Epithelial cell of proximal tubule (primary cell): Measurements from ENCODE around the gene RAI1. TPM values are rescaled to one million over a fixed set of nuclear protein-coding genes. Genes with fewer than 3 reads are reported as not detected.
A peak's percentile ranks its signal among the peaks of the same experiment; 100 is the strongest.

ENCODE experiments used
- DNase-seq: peaks from one replicate; pipeline ENCODE4 v3.0.0-alpha.2; 2011; ENCODE audit warnings: low read depth
- H3K4me3 ChIP-seq: 2 replicates; pipeline ENCODE4 v1.5.1; 2011; ENCODE audit warnings: low read depth, mild to moderate bottlenecking, low read length
- CTCF ChIP-seq: conservative IDR thresholded peaks from 2 replicates; pipeline ENCODE4 v1.5.1; 2012; ENCODE audit warnings: low read depth, mild to moderate bottlenecking, low read length
- total RNA-seq: library from RNA; depleted of rRNA; stranded (reverse); fragments of >200 nt; gene quantifications from 2 replicates; pipeline ENCODE4 v1.2.3, GENCODE V29; 2015

RAI1 gene
- total RNA-seq, 1 donor from 2014 or later, result 13.7 TPM

GRCh38 chr17:17779015-17779611 lies 97.9 kb downstream of the RAI1 start:
- no peak for TF ChIP-seq CTCF
- no peak overlapping the region for H3K4me3 ChIP-seq
- no peak for DNase-seq

- H3K4me3 ChIP-seq, result peak overlapping the region; percentile 48
- no peak for DNase-seq
- peak; percentile 28 for TF ChIP-seq CTCF
Observed at GRCh38 chr17:17780922-17781590, 99.8 kb downstream of the RAI1 start.

DNA sequence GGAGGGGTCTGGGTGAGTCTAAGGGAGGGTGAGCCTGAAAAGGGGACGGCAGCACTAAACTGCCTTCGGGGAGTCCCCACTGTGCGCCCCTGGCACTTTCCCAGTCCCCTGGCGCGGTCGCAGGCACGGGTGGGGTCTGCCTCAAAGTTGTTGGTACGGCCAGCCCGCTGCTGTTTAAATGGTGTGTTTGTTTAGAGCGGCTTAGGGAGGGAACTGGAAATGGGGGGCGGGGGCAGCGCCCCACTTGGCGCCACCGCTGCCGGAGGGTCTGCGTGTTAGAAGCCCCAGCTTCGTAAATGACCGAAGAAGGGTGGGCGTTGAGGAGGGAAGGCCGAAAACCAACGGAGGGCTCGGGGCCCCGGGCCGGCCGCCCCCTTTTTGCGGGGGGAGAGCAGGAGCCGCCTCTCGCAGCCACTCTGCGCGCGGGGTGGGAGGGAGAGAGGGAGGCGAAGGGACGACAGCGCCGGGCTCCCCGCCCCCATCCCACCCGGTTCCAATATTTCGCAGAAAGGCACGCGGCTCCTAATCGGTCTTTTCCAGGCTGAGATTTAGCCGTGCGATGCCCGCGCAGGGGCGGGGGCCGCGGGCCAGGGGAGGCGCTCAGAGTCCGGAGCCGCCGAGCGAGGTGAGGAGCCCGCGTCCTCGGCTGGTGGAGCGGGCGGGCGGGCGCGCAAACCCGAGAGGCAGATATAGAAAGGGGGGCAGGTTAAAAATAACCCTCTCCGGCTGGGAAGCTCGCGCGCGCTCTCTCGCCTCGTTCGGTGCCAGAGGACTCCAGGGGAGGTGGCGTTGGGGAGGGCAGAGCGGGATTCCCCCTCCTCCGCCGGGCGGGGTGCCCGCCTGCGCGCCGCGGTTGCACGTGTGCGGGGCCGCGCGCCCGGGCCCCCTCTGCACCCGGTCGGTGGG lies 100.6 kb downstream of the RAI1 start:
- no peak for TF ChIP-seq CTCF
- peak overlapping the region; percentile 48 for H3K4me3 ChIP-seq
- DNase-seq, result no peak

DNA sequence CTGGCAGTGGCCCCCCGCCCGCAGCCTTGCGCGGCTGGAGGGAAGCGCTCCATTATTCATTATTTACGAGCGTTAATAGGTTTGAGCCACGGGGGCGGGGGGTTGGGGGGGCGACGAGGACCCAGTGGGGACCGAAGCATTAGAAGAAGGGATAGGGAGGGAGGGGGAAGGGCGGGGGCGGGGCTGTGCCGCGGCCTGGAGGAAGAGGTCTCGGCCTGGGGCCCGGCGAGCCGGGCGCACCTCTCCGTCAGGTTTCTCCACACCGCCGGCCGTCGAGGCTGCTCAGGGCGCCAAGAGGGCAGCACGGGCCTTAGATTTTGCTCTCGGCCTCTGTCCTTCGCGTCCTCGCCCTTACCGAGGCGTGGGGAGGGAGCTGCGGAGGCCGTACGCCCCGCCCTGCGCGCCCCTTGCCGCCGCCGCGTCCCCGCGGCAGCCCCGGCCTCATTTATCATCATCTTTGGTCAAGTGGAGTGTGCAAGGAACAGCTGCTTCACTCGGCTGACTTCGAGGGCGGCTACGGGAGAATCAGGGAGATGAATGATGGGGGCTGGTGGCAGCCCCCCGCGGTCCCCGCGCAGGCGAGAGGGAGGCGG lies 101.4 kb downstream of the RAI1 start:
- TF ChIP-seq CTCF, result no peak
- DNase-seq, result no peak
- peak overlapping the region; percentile 48 for H3K4me3 ChIP-seq

DNA sequence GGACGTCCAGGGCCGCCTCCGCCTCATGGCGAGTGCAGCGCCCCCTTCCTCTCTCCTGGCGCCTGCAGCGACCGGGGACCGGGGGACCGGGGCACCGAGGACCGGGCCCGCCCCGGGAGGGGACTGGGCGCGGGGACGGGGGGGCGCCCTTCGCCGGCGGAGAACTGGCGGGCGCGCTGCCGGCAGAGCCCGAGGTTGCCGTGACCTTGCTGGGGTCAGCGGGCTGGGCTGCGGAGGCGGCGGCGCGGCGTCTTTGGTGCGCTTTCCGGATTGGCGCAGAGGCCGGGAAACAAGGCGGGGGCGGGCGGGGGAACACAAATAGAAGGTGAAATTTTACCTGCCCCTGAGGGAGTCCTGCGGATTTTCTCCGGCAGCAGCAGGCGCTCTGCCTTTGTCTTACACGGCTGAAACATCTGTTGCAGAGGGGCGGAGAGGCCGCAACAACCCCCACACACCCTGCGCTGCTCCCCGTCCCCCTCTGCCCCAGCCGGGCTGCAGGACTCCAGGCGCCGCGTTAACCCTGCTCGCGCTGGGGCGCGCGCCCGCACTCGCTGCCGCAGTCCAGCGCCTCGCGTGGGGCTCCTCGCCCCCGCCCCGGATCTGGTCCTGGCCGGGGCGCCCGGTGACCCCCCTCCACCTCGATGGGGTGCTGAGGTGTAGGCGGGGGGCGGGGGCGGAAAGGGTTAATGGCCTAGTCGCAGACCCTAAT lies 102.0 kb downstream of the RAI1 start:
- H3K4me3 ChIP-seq, result peak overlapping the region; percentile 48
- peak; percentile 8 for TF ChIP-seq CTCF
- DNase-seq, result no peak
